ENCODE data around the gene HESX1.

GRCh38 chr3:57158813-57159738 is 40.7 kb downstream of the HESX1 start:
- TF ChIP-seq TAF1 (IDR thresholded peaks at IDR 0.05; ENCODE audit: low read depth) (no peak), CTCF (IDR thresholded peaks at IDR 0.05; ENCODE audit: poor library complexity, severe bottlenecking) (no peak)
